KMS-11 (cell line): ENCODE data around the gene PDZRN3.

Source experiments
- H2AFZ ChIP-seq: fragments of 200-600 bp; sonication (generic); 2 replicates; pipeline ENCODE4 v1.6.1; 2016; ENCODE audit warnings: antibody characterized with exemption, mixed run types, low read depth
- H3K27ac ChIP-seq: fragments of 200-600 bp; sonication (generic); 2 replicates; pipeline ENCODE4 v1.6.1; 2016; ENCODE audit warnings: mild to moderate bottlenecking, mixed run types
- H3K27me3 ChIP-seq: fragments of 200-600 bp; sonication (generic); 2 replicates; pipeline ENCODE4 v1.6.1; 2017; ENCODE audit warnings: mild to moderate bottlenecking, low read depth, mixed run types, moderate library complexity; ENCODE audit not compliant: insufficient read depth
- H3K36me3 ChIP-seq: fragments of 200-600 bp; sonication (generic); 2 replicates; pipeline ENCODE4 v1.6.1; 2017; ENCODE audit warnings: mild to moderate bottlenecking, mixed run types; ENCODE audit not compliant: insufficient read depth
- H3K4me1 ChIP-seq: fragments of 200-600 bp; sonication (generic); 2 replicates; pipeline ENCODE4 v1.6.1; 2016; ENCODE audit warnings: mild to moderate bottlenecking, low read depth, mixed run types; ENCODE audit not compliant: poor library complexity, severe bottlenecking
- H3K4me2 ChIP-seq: fragments of 200-600 bp; sonication (generic); 2 replicates; pipeline ENCODE4 v1.7.0; 2016; ENCODE audit warnings: mild to moderate bottlenecking, mixed run types
- H3K4me3 ChIP-seq: fragments of 200-600 bp; sonication (generic); IDR thresholded peaks from 2 replicates; pipeline ENCODE4 v1.6.1; 2017; ENCODE audit warnings: low read depth, low read length, mixed read lengths; ENCODE audit not compliant: insufficient read depth
- H3K79me2 ChIP-seq: fragments of 200-600 bp; sonication (generic); 2 replicates; pipeline ENCODE4 v1.6.1; 2016; ENCODE audit warnings: low read depth, mixed run types; ENCODE audit not compliant: insufficient read depth
- H3K9ac ChIP-seq: fragments of 200-600 bp; sonication (generic); 2 replicates; pipeline ENCODE4 v1.6.1; 2016; ENCODE audit warnings: mild to moderate bottlenecking, mixed run types
- H4K20me1 ChIP-seq: fragments of 200-600 bp; sonication (generic); 2 replicates; pipeline ENCODE4 v1.6.1; 2016; ENCODE audit warnings: mild to moderate bottlenecking, mixed run types; ENCODE audit not compliant: insufficient read depth
- TF ChIP-seq, protein P1 (sequence below): fragments of 200-600 bp; sonication (generic); conservative IDR thresholded peaks from 2 replicates; pipeline ENCODE4 v1.6.1; 2017; ENCODE audit warnings: low read depth, mild to moderate bottlenecking, antibody characterized with exemption, low read length, moderate library complexity, mixed read lengths

PDZRN3 gene

DNA sequence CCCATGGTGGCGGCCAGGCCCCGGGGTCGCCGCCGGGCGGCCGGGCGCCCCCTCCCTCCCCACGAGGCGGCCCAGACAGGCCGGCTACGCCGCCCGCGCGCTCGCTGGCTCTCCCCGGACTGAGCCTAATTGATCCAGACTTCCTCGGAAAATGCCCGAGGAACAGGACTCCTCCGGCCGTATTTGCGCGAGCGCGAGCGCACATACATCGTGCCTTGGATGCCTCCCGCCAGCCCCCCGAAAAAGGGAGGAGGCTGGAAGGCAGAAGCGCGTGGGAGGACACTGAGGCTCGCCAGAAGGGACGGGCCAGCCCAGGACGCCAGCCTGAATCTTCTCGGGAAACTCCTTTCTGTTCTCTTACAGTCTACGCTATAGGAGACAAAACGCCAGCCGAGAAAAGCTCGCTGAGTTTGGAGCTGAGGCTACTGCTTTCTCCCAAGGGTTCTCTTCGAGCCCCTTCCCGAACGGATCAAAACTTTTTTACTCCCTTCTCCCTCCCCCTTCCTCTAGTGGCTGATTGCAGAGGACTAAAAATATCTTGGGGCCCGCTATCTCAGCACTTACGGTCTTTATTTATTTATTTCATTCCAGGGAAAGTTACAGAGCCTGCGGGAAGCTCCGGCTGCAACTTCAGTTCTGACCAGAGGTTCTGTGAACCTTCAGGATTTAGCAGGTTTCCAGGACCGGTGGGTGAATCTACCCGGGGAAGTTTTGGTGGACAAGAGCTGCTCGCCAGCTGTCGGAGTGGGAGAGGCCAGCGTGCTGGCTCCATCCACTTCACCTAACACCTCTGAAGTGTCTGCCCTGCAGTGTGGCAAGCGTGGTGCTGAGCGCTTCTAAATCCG is at the start of gene PDZRN3:
TSS of gene PDZRN3 (minus strand) at position 121 of the 845 bp plus-strand sequence.
- H3K27ac ChIP-seq: no peak within 1 kb of the TSS
- TF ChIP-seq, protein P1, sequence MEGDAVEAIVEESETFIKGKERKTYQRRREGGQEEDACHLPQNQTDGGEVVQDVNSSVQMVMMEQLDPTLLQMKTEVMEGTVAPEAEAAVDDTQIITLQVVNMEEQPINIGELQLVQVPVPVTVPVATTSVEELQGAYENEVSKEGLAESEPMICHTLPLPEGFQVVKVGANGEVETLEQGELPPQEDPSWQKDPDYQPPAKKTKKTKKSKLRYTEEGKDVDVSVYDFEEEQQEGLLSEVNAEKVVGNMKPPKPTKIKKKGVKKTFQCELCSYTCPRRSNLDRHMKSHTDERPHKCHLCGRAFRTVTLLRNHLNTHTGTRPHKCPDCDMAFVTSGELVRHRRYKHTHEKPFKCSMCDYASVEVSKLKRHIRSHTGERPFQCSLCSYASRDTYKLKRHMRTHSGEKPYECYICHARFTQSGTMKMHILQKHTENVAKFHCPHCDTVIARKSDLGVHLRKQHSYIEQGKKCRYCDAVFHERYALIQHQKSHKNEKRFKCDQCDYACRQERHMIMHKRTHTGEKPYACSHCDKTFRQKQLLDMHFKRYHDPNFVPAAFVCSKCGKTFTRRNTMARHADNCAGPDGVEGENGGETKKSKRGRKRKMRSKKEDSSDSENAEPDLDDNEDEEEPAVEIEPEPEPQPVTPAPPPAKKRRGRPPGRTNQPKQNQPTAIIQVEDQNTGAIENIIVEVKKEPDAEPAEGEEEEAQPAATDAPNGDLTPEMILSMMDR: no peak
- H4K20me1 ChIP-seq: no peaks in the 10 kb centered on the region

DNA sequence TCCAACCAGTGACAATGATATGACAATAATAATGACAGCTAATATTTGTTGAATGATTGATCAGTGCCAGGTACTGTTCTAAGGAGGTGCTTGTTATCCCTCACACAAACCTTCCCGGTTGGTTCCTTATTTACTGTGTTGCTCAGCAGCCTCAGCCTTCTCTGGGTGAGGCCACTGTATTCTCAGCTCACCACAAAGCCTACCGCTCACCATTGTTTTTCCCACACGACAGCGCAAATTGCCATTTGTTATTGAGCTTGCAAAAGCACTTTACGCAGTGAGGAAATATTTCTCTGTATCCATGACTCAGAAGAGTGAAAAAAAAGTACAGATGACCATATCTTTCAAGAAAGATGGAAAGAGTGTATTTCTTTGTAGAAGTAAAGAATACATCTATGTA is 49.5 kb upstream of the PDZRN3 start:
- no peak overlapping the region for H3K27ac ChIP-seq
- no peak overlapping the region for H2AFZ ChIP-seq
- no peaks in the 10 kb centered on the region for H3K36me3 ChIP-seq
- H3K4me1 ChIP-seq: no peaks in the 10 kb centered on the region
- H3K4me2 ChIP-seq: no peak overlapping the region
- H3K9ac ChIP-seq: no peak overlapping the region
- no peak overlapping the region for H3K4me3 ChIP-seq
- TF ChIP-seq, protein P1: no peak
- H4K20me1 ChIP-seq: no peaks in the 10 kb centered on the region
- no peaks in the 10 kb centered on the region for H3K79me2 ChIP-seq
- no peaks in the 10 kb centered on the region for H3K27me3 ChIP-seq

More for the DNA sequence above, at the start of gene PDZRN3:
- Histone ChIP-seq H3K79me2 (no peaks in the 10 kb centered on the region), H3K4me2 (no peak within 1 kb of the TSS), H3K27me3 (no peaks in the 10 kb centered on the region), H3K4me3 (no peak within 1 kb of the TSS), H2AFZ (no peak within 1 kb of the TSS), H3K36me3 (no peaks in the 10 kb centered on the region), H3K9ac (no peak within 1 kb of the TSS), H3K4me1 (no peaks in the 10 kb centered on the region)

DNA sequence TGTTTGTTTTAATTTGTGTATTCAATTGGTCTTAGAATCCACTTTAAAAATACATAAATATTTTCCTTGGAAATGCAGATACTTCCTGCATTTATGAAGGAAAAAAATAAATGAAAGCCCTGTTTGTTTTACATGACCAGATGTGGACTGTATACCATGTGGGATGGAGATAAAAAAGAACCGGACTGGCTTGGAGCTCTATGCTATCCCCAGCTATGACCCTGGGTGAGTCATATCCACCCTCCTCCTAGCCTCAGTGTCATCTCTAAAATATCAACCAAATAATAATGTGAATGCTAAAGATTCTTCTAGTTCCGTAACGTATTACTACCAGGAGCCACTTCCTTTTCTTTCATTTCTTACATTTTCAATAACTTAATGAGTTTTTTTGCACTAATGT is 44.5 kb upstream of the PDZRN3 start:
- Histone ChIP-seq H3K4me3 (no peak overlapping the region), H2AFZ (no peak overlapping the region), H3K36me3 (no peaks in the 10 kb centered on the region), H3K4me2 (no peak overlapping the region), H4K20me1 (no peaks in the 10 kb centered on the region), H3K79me2 (no peaks in the 10 kb centered on the region), H3K27me3 (no peaks in the 10 kb centered on the region), H3K27ac (no peak overlapping the region), H3K9ac (no peak overlapping the region), H3K4me1 (peaks cover 15% of the 10 kb centered on the region)
- TF ChIP-seq, protein P1: no peak

DNA sequence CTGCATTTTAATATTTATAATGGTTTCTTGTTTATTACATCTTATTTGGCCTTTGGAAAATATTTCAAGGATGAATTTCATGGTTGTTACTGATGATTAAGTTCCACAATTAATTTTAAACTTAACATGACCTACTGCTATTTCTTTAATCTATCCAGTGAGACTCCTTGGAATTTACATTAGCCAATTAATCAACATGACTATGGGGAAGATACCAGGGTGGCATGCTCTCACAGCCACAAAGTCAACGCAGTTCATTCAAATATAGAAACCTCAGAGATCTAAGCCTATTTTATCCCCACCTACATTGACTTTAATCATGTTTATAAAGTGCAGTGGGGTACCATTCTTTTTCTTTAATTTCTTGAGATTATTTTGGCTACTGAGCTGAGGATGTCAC is 43.6 kb upstream of the PDZRN3 start:
- Histone ChIP-seq H3K4me3 (no peak overlapping the region), H3K9ac (no peak overlapping the region), H2AFZ (no peak overlapping the region), H3K79me2 (no peaks in the 10 kb centered on the region), H3K36me3 (no peaks in the 10 kb centered on the region), H3K4me2 (no peak overlapping the region), H3K27ac (no peak overlapping the region), H3K4me1 (peaks cover 23% of the 10 kb centered on the region), H3K27me3 (no peaks in the 10 kb centered on the region), H4K20me1 (no peaks in the 10 kb centered on the region)
- TF ChIP-seq, protein P1: no peak
